Measurements from ENCODE around the gene PRLH.

Gene PRLH, protein sequence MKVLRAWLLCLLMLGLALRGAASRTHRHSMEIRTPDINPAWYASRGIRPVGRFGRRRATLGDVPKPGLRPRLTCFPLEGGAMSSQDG

DNA sequence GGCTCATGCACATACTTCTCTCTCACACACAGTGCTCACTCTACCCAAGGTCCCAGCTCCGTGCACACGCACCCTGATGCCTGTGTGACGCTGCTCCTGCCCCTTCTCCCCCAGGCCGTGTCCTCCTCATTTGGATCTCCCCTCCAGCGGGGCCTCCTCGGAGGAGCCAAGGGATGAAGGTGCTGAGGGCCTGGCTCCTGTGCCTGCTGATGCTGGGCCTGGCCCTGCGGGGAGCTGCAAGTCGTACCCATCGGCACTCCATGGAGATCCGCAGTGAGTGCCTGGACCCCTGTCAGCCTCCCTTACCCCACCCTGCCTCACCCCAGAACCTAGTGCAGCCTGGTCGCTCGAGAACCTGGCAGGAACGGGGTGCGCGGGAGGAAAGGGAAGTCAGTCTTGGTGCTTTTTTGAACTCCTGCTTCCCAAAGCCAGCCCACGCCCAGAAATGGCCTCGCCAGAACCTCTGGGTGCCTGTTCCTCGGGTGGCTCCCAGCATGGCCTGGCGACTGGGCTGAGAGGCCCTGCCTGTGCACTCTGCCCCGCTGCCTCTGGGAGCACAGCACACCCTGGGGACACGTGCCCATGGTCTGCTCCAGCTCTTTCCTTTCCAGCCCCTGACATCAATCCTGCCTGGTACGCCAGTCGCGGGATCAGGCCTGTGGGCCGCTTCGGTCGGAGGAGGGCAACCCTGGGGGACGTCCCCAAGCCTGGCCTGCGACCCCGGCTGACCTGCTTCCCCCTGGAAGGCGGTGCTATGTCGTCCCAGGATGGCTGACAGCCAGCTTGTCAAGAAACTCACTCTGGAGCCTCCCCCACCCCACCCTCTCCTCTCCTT is at the start of gene PRLH:
Gene PRLH (plus strand): TSS at position 174 of the 835 bp plus-strand sequence. CDS start 0 bp downstream, at position 174.
- DNase-seq, result no peak

DNA sequence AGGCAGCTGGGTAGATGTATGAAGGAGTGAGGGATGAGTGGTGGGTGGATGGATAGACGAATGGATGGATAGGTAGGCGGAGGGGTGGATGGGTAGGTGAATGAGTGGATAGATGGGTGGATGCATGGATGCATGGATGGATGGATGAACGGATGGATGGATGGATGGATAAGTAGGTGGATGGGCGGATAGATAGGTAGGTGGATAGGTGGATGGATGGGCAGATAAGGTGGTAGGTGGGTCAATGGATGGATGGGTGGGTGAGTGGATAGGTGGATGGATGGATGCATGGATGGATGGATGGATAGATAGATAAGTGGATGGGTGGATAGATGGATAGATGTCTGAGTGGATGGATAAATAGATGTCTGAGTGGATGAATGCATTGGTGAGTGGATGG is 49.2 kb upstream of the PRLH start:
- no peak for DNase-seq

DNA sequence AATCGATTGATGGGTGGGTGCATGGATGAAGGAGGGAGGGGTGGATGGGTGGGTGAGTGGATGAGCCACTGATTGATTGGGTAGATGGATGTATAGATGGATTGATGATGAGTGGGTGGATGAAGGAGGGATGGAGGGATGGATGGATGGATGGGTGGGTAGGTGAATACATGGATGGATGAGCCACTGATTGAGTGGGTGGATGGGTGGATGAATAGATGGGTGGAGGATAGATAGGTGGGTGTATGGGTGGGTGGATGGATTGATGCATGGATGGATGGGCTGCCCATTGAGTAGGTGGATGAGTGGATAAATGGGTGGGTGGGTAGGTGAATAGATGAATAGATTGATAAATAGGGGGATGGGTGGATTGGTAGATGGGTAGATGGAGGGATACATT is 48.4 kb upstream of the PRLH start:
- no peak for DNase-seq

DNA sequence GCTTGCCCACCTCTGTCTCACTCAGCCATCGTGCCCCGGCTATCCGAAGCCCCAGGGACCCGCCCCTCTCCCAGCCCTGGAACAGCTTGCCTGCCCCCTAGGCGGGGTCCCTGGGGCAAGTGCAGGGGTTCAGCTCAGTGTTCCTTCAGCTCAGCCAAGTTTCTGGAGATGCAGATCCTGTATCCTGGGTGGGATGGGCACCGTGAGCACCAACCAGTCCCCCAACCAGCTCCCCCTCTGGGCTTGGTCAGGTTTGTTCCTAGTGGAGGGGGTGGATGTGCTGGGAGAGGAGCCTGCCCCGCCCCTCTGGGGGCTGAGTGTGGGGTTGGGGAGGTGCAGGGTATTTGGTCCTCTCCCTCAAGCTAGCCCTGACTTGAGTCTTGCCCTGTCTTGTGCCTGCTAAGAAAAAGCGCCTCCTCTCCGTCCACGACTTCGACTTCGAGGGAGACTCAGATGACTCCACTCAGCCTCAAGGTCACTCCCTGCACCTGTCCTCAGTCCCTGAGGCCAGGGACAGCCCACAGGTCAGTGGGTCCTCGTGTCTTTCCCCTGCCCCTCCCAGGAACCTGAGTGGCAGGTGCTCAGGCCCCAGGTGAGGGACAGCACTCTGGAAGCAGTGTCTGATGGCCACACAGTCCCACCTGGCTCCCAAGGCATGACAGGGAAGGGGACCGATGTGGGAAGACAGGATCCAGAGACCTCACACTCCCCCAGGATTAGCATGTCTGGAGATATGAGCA is 46.7 kb upstream of the PRLH start:
- no peak for DNase-seq

DNA sequence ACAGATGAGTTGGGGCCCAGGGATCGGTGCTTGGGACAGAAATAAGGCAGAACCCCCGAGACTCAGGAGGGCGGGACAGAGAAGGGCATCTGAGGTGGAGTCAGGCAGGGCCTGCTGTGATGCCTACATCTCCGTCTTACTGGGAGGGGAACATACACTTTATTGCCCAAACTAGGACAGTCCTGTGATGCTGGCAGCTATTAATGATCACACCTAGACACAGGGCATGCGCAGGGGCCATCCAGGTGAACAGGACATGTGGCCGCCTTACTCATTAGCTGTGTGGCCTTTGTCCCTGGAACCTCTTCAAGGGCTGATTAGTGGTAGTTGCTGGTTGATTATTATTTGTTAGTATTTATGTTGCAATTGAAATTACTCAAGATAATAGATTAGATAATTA is 46.1 kb upstream of the PRLH start:
- DNase-seq, result no peak

DNA sequence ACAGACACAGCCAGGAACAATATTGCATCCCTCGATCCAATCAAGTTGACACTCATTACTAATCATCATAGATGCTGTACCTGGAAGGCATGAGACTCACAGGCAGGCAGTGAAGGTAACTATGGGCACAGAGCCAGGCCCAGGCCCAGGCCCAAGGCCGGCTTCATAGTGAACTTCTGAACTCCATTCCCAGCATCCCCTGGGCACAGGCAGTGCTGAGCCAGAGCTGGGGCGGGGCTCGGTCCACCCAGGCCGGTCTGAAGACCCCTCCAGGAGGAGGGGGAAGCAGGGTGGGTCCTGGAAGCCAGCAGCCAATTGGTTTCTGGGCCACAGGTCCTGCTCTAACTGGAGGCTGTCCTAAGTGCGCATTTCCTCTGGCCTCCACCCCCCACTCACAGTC is 41.7 kb upstream of the PRLH start:
- DNase-seq, result no peak

DNA sequence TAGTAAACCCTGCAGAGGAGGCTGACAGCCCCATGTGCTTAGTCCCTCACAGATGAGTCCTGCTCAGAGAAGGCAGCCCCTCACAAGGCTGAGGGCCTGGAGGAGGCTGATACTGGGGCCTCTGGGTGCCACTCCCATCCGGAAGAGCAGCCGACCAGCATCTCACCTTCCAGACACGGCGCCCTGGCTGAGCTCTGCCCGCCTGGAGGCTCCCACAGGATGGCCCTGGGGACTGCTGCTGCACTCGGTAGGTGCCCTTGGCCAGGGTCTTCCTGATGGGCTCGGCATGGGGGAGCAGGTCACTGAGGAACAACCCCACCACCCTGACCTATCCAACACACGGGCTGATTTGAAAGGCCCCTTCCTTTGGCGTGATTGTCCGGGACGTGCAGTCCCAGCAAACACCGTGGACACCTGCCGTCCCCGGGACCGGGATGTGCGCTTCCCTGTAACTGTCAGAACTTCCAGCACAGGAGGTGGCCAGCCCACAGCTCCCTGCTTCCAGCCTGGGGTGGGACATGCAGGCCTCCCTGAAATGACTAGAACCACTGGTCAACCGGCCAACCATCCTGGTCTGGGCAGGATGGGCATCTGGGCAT is 40.7 kb upstream of the PRLH start:
- no peak for DNase-seq

DNA sequence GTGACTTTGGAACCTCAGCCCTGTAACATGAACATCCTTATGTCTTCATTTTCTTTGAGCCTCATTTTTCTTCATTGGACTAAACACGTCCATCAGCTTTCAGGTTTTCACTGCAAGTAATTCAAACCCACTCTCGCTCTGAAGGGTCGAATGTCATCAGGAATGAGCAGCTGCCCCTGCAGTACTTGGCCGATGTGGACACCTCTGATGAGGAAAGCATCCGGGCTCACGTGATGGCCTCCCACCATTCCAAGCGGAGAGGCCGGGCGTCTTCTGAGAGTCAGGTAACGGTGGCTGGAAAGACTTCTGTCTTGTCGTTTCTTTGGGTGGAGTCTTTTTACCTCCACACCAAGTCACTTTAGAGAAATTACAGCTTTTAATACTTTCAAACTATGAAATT is 39.1 kb upstream of the PRLH start:
- DNase-seq, result no peak

DNA sequence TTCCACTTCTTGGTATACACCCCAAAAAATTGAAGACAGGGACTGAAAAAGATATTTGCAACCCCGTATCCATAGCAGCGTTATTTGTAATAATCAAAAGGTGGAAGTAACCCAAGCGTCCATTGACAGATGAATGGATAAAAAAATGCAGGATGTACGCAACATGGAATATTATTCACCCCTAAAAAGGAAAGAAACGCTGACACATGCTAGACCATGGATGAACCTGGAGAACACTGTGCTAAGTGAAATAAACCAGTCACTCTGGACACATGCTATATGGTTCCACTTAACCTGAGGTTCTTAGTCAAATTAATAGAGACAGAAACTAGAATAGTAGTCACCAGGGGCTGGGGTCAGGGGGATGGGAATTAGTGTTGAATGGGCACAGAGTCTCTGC is 38.6 kb upstream of the PRLH start:
- DNase-seq, result no peak

DNA sequence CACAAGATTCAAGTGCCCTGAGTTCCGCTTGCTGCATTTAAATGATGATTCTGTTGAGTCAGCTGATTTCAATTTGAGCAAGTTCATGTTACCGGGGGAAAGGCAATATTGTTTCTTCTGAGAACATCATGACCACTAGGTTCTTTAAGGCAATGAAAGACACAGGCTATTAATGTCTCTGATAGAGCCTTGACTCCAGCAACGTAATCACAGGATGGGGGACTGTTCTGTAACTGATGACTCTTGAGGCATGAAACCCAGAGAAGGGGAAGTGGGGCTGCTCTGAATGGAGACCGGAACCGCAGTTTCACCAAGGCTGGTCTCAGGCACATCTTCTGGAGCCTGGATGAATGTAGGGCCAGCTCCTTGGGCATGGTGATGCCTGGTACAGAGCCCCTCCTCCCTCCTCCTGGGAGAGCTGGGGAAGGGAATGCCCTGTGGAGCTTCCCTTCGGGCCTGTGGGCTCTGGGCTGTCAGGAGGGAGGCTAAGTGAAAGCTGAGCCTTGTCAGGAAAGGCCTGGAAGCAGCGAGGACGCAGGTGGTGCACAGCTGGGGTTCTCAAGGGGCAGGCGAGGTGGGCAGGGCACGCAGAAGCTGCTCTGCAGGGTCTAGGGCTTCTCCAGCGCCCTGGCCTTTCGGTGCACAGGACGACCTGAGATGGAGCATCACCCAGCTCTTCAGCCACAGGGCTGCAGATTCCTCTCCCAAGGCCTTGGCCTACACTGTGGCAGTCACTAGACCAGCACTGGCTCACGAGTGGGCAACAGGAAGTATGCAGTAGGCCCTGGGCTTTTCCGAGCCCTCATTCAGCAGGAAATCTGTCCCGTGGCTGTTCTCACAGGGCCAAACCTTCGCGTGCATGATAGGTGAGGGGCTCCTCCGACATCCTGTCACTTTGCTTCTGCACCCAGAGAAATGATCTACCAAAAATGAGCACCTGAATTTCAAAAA is 36.6 kb upstream of the PRLH start:
- DNase-seq, result peak in 1 of 2 experiments; percentile 44

DNA sequence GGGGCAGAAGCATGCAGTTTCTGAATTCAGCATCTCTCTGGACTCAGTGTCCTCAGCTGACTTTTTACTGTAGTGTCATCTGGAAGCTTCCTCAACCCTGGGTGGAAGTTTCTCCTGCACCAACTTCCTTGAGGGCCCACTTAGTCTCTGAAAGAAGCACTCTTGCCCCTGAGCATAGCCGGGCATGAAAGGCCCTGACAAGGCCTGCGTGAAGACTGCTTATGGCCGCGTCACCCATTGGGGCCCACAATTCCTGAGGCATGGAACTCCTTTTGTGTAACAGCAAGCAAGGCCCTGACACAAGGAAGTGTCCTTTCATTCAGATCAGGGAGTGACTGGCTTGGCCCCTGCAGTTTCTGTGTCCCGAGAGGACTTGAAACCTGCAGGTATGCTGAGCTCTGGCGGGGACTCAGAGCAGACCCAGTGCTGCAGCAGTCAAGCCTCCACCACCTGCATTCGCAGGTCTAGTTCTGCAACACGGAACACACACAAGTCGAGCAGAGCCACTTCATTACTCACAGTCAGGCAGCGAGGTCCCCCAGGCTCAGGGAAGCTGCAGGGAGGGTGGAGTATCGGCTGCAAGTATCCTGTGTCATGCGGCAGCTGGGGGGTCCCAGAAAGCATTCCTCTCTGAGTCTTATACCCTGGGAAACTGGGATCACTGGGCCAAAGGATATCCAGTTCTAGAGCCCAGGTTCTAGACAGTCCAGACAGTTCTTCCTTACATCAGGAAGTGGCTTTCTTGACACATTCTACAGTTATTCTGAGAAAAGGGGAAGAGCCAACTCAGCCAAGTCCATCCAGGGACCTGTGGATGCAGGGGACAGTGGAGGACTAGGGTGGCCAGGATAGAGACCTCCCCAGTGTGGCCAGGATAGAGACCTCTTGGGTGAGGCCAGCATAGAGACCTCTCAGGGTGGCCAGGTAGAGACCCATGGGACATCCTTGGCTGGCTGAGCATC is 35.6 kb upstream of the PRLH start:
- no peak for DNase-seq

DNA sequence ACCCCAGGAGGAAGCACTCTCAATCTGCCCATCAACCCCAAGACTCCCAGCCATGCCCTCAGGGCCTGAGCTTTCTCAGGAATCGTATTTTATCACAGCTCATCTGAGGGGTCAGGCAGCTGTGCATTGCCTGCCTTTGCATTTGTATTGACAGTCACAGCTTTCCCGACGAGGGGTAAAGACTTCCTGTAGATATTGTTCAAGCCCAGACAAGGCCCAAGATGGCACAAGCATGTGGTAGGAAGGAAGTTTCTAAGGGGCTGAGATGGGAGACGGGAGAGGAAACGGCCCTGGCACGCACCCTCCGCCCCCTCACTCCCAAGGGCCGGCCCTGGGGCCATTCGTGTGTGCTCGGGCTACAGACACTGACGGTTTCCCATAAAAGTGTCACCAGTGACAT is 34.2 kb upstream of the PRLH start:
- DNase-seq, result no peak

DNA sequence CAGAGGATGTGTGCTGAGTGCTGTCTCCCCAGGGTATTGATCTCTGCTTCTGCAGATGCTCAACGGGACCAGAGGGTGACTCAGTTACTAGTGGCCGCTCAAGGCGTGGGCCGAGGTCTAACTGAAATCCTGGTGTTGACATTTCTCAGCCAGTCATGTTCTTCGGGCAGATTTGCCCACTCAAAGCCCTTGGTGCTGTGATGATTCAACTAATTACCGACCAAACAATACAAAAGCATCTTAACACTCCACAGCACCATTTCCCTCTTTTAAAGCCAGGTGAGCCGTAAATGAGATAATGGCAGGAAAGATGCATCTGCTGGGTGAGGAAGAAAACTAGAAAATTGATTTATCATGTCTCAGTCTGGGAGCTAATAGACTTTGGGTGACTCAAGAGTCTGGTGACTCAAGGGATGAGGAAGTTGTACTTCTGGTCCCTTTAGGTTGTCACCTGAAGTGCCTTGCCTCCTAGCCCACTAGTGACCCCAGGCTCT is 32.7 kb upstream of the PRLH start:
- DNase-seq, result no peak

DNA sequence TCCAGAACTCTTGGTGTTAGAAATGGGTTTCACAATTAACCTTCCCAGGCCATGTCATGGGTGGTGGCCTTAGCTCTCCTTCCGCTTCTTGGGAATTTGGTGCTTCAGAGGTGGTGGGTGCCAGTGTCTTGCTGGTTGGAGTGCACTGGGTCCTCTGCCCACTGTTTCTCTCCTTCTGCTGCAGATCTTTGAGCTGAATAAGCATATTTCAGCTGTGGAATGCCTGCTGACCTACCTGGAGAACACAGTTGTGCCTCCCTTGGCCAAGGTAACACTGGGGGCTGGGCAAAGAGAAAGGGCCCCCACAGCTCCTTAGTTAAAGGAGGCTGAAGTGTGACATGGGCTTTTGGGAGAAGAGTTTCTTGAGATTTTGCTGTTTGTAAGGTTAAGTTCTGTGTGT is 32.0 kb upstream of the PRLH start:
- DNase-seq, result no peak

DNA sequence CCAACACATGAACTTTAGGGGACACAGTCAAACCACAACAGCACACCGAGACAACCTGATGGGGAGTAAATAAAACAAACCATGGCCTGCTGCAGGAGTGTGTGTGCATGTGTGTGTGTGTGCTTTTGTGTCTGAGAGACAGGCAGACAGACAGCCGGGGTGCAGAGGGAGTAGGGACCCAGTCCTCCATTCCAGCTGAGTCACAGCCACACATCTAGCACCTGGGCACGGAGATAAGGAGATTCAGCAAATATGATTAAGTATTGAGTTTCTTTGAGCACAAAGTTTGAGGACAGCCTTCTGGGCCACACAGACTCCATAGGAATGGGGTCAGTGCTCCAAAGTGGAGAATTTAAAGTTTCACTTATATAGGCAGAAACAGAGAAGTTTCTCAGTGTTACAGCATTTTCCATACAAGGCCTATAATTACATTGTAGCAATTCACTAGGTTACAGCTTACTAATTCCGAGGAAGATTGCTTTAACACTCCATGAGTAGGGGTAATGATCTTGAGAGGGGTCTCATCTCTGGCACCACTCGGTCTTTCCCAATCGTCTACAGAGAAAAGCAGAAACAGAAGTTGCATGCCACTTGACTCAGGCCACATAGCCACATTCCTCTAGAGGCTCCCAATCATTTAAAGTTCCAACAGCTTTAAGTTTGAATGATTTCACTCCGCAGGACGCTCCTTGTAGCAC is 30.8 kb upstream of the PRLH start:
- no peak for DNase-seq

DNA sequence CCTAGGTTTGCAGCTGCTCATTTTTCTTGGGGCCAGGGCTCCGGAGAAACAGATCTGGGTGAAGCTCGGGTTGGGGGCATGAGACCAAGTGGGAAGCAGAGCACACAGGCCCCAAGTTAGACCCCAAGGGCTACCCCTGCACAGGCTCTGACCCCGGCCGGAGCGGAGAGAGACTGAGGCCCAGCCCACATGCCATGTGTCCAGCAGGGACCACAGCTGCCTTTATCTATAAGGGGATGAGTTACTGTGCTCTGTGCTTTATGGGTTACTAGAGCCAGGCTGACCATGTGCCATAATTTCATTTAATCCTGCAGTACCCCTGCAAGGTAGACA is 30.3 kb upstream of the PRLH start:
- no peak for DNase-seq

DNA sequence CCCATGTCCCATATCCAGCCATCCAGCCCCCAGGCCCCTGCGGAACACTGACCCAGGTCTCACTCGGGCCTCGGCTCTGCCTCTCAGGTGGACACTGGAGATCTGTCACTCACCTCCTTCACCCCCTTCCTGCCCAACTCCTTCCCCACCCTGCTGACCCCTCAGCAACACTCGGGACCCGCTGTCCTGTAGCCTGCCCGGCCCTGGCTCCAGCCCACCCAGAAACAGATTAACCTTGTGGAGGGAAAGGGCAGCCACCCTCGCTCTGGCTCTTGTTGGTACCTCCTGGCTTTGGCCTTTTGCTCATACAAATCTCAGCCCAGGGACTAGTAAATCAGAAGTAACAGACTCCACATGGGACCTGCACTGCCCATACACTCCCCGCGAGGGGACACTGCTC is 29.8 kb upstream of the PRLH start:
- no peak for DNase-seq

DNA sequence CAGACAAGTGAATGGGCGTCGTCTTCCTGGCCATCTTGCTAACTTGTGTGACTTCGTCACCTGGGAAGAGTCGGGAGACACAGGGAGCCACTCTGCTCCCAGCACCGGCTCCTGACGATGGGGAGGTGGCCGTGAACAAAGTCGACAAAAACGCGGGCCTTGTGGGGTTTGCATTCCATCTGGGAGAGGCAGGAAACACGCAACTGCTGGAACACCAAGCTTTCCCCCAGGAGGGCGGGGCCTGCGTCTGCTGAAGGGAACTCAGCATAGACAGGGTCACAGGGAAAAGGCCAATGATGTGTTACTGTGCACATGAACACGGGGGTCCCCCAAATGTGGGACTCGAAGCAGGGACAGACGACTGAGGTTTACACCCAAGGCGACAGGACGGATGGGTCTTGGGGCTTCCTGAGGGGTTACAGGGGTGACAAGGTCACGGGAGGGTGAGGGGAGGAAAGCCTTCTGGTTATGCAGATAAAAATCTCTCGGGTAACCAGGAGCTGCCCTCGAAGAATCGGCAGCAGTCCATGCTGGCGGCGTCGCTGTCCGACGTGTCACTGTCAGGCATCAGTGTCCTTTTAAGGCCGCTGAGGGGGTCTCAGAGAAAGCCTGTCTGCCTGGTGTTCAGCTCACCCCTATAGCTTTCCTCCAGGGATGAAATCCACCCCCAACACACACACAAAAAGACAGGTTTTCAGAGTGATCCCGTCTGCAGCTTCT is 28.2 kb upstream of the PRLH start:
- no peak for DNase-seq

DNA sequence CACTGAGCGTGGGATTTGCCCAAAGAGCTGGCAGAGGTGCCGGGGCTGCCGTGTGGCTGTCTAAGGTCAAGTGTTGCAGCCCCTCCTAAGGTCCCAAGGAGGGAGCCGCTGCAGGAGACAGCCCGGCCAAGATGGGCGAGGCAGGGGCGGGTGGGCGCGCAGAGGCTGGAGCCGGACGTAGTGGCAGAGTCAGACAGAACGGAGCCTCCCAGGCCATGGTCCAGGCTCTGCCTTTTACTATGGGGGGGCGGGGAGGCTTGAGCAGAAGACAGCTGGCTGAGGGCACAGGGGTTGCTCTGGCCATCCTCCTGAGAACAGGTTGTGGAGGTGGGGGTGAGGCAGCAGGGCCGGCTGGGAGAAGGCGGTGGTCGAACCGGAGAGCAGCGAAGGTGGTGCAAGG is 27.5 kb upstream of the PRLH start:
- no peak for DNase-seq

DNA sequence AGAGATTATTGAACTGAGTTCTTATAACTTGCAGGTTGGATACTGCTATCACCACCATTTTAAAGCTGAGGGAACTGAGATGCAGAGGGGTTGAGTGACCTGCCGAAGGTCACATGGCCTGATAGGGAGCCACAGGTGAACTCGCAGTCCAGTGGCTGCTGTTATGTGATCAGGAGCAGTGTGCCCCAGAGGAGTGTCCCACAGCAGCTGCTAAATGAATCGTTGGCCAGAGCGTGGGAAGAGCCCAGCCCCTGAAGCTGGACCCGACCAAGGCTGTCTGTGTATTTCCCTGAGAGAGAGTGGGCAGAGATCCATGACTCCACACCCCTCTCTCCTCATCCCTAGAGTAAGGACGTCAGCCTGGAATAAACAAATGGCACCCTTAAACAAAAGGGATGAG is 26.7 kb upstream of the PRLH start:
- DNase-seq, result no peak

Data from NCI-H524 (cell line).